ENCODE data around the gene EFNA1. TPM values are rescaled to one million over a fixed set of nuclear protein-coding genes. Genes with fewer than 3 reads are reported as not detected.

Gene EFNA1
- total and polyA plus RNA-seq, 2 donors: 31.1 to 44.6 TPM

DNA sequence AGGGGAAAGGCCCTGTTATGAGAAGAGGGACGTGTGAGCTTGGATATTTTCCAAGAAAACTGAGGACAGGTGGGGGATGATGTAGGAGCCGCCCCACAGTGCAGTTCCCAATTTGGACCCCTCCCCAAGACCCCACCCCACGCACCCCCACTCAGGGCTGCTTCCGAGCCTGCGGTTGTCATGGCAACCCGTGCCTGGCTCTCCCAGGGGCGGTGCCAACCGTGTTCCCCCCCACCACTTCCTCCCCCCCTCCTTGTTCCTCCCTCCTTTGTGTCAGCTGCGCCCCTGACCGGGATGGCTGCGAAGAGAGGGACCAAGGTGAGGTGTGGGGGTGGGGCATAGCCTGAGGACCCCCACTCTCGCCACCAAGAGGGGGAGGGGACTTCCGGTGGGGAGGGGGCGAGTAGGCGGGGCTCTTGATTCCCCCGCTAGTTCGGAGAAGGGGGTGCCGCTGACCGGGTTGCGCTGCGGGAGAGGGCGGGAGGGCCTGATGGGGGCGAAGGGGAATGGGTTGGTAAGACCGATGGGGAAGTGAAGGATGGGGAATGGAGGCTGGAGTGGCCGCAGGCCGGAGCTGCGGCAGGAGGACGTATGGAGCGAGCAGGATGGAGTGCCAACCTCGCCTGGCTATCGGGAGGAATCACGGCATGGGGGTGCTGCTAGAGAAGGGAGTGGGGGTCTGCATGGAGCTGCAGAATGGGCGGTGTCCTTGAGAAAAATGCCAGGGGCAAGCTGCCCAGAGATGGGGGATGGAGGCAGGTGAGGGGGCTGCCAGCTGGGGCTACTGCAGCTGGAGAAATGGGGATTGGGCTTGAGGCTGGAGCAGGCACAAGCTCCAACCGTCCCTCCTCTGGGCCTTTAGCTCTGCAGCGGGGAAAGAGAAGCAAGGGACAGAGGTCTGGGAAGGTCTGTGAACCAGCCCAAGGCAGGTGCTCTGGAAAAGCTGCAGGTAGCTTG lies 46.9 kb downstream of the EFNA1 start:
- Histone ChIP-seq H3K4me1 (ENCODE audit: insufficient read depth) (no peaks in the 10 kb centered on the region), H3K4me3 (ENCODE audit: low read depth, low read length) (no peak overlapping the region), H3K36me3 (ENCODE audit: insufficient read depth) (no peaks in the 10 kb centered on the region), H3K27ac (ENCODE audit: low read depth) (no peak overlapping the region)
- no peak for DNase-seq (ENCODE audit: extremely low spot score)
- WGBS: 8% methylated on average over 35 of the region's 35 CpGs

DNA sequence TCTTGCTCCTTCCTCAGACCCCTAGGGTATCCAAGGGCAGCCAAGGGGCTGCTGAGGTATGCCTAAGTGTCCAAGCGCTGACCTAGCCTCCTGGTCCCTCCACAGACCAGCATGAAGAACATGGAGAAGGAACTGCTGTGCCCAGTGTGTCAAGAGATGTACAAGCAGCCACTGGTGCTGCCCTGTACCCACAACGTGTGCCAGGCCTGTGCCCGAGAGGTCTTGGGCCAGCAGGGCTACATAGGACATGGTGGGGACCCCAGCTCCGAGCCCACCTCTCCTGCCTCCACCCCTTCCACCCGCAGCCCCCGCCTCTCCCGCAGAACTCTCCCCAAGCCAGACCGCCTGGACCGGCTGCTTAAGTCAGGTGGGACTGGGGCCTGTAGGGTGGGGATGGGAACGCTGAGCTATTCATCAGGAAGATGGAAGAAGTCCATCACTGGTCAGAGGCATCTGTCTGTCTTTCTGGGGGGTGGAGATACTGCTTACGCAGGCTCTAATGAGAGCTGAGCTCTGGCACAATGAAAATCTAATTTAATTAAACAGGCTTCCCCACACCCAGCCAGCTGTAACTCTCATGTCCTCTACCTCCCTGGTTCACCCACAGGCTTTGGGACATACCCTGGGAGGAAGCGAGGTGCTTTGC lies 47.7 kb downstream of the EFNA1 start:
- Histone ChIP-seq H3K4me1 (ENCODE audit: insufficient read depth) (no peaks in the 10 kb centered on the region), H3K27ac (ENCODE audit: low read depth) (no peak overlapping the region), H3K36me3 (ENCODE audit: insufficient read depth) (no peaks in the 10 kb centered on the region), H3K4me3 (ENCODE audit: low read depth, low read length) (no peak overlapping the region)
- 80% methylated on average over 12 of the region's 12 CpGs for WGBS
- no peak for DNase-seq (ENCODE audit: extremely low spot score)

DNA sequence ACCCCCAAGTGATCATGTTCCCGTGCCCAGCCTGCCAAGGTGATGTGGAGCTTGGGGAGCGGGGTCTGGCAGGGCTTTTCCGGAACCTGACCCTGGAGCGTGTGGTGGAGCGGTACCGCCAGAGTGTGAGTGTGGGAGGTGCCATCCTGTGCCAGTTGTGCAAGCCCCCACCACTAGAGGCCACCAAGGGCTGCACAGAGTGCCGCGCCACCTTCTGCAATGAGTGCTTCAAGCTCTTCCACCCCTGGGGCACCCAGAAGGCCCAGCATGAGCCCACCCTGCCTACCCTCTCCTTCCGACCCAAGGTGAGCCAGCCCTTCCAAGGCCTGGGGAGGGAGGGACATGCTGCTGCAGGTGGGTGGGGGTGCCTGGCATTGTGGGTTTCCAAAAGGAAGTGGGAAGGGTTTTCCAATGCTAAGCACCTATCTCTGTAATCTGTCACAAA lies 48.3 kb downstream of the EFNA1 start:
- no peak for DNase-seq (ENCODE audit: extremely low spot score)
- no peaks in the 10 kb centered on the region for H3K4me1 ChIP-seq (ENCODE audit: insufficient read depth)
- H3K27ac ChIP-seq (ENCODE audit: low read depth): no peak overlapping the region
- no peaks in the 10 kb centered on the region for H3K36me3 ChIP-seq (ENCODE audit: insufficient read depth)
- WGBS: 90% methylated on average over 9 of the region's 9 CpGs
- H3K4me3 ChIP-seq (ENCODE audit: low read depth, low read length): no peak overlapping the region

DNA sequence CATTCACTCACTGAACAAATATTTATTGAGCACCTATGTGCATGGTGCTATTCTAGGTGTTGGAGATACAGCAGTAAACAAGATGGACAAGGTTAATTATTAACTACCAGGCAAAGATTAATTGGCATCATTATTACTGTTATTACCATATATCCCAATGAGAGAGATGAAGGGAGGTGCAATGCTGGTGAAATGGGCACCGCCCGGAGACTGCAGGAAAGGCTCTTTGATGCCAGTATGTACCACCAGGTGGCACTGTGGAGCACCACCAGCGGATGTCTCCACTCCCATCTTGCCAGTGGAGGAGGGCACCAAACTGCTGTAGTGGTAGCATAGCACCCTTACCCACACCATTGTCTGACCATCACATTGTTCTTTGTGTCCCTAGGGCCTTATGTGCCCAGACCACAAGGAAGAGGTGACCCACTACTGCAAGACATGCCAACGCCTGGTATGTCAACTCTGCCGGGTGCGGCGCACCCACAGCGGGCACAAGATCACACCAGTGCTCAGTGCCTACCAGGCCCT lies 48.9 kb downstream of the EFNA1 start:
- H3K4me3 ChIP-seq (ENCODE audit: low read depth, low read length): no peak overlapping the region
- no peaks in the 10 kb centered on the region for H3K4me1 ChIP-seq (ENCODE audit: insufficient read depth)
- no peaks in the 10 kb centered on the region for H3K36me3 ChIP-seq (ENCODE audit: insufficient read depth)
- no peak overlapping the region for H3K27ac ChIP-seq (ENCODE audit: low read depth)
- WGBS: 63% methylated on average over 8 of the region's 8 CpGs
- DNase-seq (ENCODE audit: extremely low spot score): no peak

DNA sequence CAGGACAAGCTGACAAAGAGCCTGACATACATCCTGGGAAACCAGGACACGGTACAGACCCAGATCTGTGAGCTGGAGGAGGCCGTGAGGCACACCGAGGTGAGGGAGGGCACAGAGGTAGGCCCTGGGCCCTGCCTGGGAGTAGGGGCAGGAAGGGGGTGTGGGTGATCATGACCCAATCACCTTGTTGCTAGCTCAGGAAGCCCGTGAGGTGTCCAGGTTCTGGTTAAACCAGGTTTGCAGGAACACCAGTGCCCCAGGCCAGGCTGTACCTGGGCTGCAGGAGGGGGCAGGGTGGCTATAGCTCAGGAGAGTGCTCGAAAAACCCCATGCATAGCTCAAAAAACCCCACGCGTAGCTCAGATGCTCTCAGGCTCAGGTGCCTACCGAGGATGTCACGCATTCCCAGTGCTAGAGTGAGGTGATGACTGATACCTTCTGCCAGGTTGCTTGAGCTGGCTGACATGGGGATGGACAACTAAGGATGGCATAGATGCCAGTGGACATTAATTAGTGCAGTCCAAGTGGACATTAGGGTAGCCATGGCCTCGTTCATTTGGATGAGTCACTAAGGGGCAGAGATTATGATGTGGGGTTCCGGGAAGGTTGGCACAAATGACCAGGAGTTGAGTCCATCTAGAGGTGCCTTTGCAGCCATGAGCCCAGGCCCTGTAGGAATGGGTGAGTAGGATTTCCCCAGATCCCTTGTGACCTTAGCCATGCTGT lies 49.7 kb downstream of the EFNA1 start:
- WGBS: 80% methylated on average over 11 of the region's 11 CpGs
- DNase-seq (ENCODE audit: extremely low spot score): no peak
- Histone ChIP-seq H3K4me3 (ENCODE audit: low read depth, low read length) (no peak overlapping the region), H3K4me1 (ENCODE audit: insufficient read depth) (no peaks in the 10 kb centered on the region), H3K27ac (ENCODE audit: low read depth) (no peak overlapping the region), H3K36me3 (ENCODE audit: insufficient read depth) (no peaks in the 10 kb centered on the region)

DNA sequence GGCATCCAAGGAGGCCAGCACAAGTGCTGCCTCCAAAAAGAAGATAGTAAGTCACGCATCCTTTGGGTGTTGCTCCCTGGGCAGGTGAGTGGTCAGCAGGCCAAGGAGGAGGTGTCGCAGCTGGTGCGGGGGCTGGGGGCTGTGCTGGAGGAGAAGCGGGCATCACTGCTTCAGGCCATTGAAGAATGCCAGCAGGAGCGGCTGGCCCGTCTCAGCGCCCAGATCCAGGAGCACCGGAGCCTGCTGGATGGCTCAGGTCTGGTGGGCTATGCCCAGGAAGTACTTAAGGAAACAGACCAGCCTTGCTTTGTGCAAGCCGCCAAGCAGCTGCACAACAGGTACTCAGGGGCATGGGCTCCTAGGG lies 50.2 kb downstream of the EFNA1 start:
- H3K27ac ChIP-seq (ENCODE audit: low read depth): no peak overlapping the region

DNA sequence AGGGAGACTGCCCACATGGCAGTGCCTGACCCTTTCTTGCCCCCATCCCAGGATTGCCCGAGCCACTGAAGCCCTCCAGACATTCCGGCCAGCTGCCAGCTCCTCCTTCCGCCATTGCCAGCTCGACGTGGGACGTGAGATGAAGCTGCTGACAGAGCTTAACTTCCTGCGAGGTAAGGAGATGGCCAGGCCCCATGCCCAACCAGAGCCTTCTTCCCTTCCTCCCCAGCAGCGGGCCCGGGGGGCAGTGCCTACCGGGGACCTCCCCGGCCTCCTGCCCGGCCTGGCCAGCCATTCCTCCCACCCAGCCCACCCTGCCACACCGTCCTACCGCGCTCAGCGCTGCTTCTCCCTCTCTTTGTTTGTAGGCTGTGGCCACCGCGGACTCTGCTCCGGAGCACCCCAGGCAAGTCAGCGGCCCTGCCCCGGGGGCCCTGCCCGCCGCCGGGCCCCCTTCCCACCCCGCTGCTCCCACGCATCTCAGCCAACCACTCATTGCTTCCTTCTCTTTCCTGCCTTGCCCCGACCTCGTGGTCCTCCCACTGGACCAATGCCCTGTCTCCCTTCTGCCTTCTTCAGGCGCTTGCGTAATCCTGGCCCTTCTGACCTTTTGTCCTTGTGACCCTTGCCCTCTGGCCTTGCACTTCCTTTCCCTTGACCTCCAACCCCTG lies 50.9 kb downstream of the EFNA1 start:
- no peak for DNase-seq (ENCODE audit: extremely low spot score)
- 89% methylated on average over 30 of the region's 30 CpGs for WGBS
- Histone ChIP-seq H3K27ac (ENCODE audit: low read depth) (no peak overlapping the region), H3K36me3 (ENCODE audit: insufficient read depth) (no peaks in the 10 kb centered on the region), H3K4me3 (ENCODE audit: low read depth, low read length) (no peak overlapping the region), H3K4me1 (ENCODE audit: insufficient read depth) (no peaks in the 10 kb centered on the region)

More for the DNA sequence above, 50.2 kb downstream of the EFNA1 start:
- Histone ChIP-seq H3K4me1 (ENCODE audit: insufficient read depth) (no peaks in the 10 kb centered on the region), H3K36me3 (ENCODE audit: insufficient read depth) (no peaks in the 10 kb centered on the region), H3K4me3 (ENCODE audit: low read depth, low read length) (no peak overlapping the region)
- no peak for DNase-seq (ENCODE audit: extremely low spot score)
- WGBS: 97% methylated on average over 9 of the region's 9 CpGs

DNA sequence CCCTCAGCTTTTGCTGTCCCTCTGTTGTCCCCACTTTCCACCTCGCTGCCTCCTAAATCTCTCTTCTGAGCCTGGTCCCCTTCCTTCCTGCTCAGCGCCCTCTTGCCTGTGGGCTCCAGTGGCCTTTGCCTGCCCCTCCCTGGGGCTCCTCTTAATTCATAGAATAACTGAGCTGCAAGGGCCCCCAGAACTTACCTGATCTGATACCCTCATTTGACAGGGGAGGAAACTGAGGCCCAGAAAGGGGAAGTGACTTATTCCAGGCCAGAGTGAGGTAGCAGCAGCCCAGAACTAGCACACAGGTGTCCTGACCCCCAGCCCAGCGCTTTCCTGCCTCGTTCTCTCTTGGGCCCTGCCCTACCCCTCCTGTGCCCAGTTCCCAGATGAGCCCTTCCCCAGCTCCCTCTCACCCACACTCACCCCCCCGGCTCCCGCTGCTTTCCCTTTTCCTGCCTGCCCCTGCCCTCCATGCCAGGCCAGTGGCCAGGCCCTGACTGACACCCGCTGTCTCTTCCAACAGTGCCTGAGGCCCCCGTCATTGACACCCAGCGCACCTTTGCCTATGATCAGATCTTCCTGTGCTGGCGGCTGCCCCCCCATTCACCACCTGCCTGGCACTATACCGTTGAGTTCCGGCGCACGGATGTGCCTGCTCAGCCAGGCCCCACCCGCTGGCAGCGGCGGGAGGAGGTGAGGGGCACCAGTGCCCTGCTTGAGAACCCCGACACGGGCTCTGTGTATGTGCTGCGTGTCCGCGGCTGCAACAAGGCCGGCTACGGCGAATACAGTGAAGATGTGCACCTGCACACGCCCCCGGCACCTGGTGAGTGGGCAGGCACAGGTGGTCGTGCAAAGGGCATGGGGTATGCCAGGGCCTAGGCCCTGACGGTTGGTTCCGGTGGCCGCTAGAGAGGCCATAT lies 51.7 kb downstream of the EFNA1 start:
- WGBS: 92% methylated on average over 31 of the region's 31 CpGs
- Histone ChIP-seq H3K4me1 (ENCODE audit: insufficient read depth) (no peaks in the 10 kb centered on the region), H3K4me3 (ENCODE audit: low read depth, low read length) (no peak overlapping the region), H3K36me3 (ENCODE audit: insufficient read depth) (no peaks in the 10 kb centered on the region), H3K27ac (ENCODE audit: low read depth) (no peak overlapping the region)
- DNase-seq (ENCODE audit: extremely low spot score): no peak

DNA sequence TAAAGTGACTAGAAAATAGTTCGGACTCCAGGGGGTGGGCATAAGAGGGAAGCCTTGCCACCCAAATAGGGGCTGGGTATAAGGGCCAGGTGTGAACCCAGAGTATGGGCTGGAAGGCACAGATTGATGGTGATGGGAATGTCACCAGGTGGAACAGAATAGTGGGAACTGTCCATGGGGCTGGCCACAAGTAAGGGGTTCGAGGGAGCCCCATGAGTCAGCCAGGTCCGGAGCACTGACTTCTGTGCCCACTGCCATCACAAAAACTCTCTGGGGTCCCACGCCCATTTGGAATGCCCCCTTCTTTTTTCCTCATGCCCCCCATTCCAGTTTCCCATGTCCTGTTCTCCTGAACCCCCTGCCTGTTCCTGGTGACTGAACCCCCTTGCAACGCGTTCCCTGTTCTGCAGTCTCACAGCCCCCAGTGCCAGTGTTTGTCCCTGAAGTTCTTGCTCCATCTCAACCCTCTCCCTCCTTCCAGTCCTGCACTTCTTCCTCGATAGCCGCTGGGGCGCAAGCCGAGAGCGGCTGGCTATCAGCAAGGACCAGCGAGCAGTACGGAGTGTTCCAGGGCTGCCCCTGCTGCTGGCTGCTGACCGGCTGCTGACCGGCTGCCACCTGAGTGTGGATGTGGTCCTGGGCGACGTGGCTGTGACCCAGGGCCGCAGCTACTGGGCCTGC lies 53.8 kb downstream of the EFNA1 start:
- no peak for DNase-seq (ENCODE audit: extremely low spot score)
- no peaks in the 10 kb centered on the region for H3K4me1 ChIP-seq (ENCODE audit: insufficient read depth)
- 92% methylated on average over 18 of the region's 18 CpGs for WGBS
- H3K4me3 ChIP-seq (ENCODE audit: low read depth, low read length): no peak overlapping the region
- H3K27ac ChIP-seq (ENCODE audit: low read depth): no peak overlapping the region
- H3K36me3 ChIP-seq (ENCODE audit: insufficient read depth): no peaks in the 10 kb centered on the region

DNA sequence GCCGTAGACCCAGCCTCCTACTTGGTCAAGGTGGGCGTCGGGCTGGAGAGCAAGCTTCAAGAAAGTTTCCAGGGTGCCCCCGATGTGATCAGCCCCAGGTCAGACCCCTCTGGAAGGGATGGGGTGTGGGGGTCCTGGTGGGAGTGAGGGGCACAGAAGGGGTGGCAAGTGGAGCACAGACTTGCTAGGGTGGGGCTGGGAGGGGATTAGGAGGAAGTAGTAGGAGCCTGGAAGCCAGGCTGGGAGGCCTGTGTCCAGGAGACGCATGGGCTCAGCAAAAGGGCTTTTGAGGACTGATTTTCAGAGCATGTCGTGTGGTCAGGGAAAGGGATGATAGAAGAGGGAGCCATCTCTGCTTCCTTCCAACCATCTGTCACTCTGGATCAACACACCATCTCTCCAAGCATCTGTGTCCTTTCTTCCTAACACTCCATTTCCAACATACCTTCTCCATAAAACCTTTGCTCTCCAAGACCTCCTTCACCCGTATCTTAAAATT lies 54.4 kb downstream of the EFNA1 start:
- WGBS: 85% methylated on average over 7 of the region's 7 CpGs
- Histone ChIP-seq H3K27ac (ENCODE audit: low read depth) (no peak overlapping the region), H3K4me1 (ENCODE audit: insufficient read depth) (no peaks in the 10 kb centered on the region), H3K36me3 (ENCODE audit: insufficient read depth) (no peaks in the 10 kb centered on the region), H3K4me3 (ENCODE audit: low read depth, low read length) (no peak overlapping the region)
- DNase-seq (ENCODE audit: extremely low spot score): no peak

DNA sequence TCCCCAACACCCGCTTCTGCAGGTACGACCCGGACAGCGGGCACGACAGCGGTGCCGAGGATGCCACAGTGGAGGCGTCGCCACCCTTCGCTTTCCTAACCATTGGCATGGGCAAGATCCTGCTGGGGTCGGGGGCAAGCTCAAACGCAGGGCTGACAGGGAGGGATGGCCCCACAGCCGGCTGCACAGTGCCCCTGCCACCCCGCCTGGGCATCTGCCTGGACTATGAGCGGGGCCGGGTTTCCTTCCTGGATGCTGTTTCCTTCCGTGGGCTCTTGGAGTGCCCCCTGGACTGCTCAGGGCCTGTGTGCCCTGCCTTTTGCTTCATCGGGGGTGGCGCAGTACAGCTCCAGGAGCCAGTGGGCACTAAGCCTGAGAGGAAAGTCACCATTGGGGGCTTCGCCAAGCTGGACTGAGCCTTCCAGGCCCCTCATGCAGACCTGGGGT lies 56.1 kb downstream of the EFNA1 start:
- H3K36me3 ChIP-seq (ENCODE audit: insufficient read depth): no peaks in the 10 kb centered on the region
- H3K4me1 ChIP-seq (ENCODE audit: insufficient read depth): no peaks in the 10 kb centered on the region
- no peak for DNase-seq (ENCODE audit: extremely low spot score)
- no peak overlapping the region for H3K27ac ChIP-seq (ENCODE audit: low read depth)
- H3K4me3 ChIP-seq (ENCODE audit: low read depth, low read length): no peak overlapping the region
- WGBS: 89% methylated on average over 20 of the region's 20 CpGs

DNA sequence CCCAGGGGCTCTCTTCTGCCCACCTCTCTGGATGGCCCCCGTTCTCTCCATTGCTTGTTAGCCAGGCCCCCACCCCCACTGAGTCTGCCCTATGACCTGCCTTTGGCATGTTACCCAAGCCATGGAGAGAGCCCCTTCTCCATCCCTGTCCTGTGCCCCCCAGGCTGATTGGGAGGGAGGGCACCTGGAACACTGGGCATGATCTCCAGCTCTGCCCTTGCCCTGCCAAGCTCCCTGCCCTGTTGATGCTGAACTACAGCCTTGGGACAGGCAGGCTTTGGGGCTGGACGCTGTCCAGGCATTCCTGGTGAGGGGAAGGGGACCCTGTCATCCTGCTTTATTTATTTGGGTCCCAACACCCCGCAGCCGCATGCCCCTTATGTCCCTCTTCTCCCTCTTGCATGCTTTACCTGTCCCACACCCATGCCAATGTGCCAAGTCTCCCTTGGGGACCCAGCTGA lies 56.7 kb downstream of the EFNA1 start:
- no peaks in the 10 kb centered on the region for H3K4me1 ChIP-seq (ENCODE audit: insufficient read depth)
- no peak overlapping the region for H3K27ac ChIP-seq (ENCODE audit: low read depth)
- 91% methylated on average over 4 of the region's 4 CpGs for WGBS
- DNase-seq (ENCODE audit: extremely low spot score): no peak
- H3K36me3 ChIP-seq (ENCODE audit: insufficient read depth): no peaks in the 10 kb centered on the region
- H3K4me3 ChIP-seq (ENCODE audit: low read depth, low read length): no peak overlapping the region

All from urinary bladder (tissue), 4 donors.